Islet of Langerhans (tissue), 1 donor: ENCODE data around the gene CEACAM19.
A peak's percentile ranks its signal among the peaks of the same experiment; 100 is the strongest.
"Not testable (repeated sequence)": the region's sequence is repeated elsewhere in the genome, so short reads cannot be mapped to it uniquely, and the experiment has no call there.

Experiments used
- FAIRE-seq: peaks from one replicate; lab custom pipeline; 2011; peaks lifted over from hg19 to GRCh38; lab: Jason Lieb, UNC

The CEACAM19 gene

GRCh38 chr19:44646049-44646416 is 25.2 kb upstream of the CEACAM19 start:
- no peak for FAIRE-seq

- FAIRE-seq, result no peak
These were observed 24.1 kb upstream of the CEACAM19 start for GRCh38 chr19:44647144-44647543.

- FAIRE-seq, result no peak
These were observed 22.5 kb upstream of the CEACAM19 start for GRCh38 chr19:44648631-44649251.

- no peak for FAIRE-seq
These were observed 21.6 kb upstream of the CEACAM19 start for GRCh38 chr19:44649578-44650145.

- no peak for FAIRE-seq
These were observed 17.9 kb upstream of the CEACAM19 start for GRCh38 chr19:44653343-44653742.

GRCh38 chr19:44653977-44654774 is 17.1 kb upstream of the CEACAM19 start:
- FAIRE-seq, result peak; percentile 36

GRCh38 chr19:44657211-44657921 is 13.9 kb upstream of the CEACAM19 start:
- FAIRE-seq, result no peak

- no peak for FAIRE-seq
These were observed 13.1 kb upstream of the CEACAM19 start for GRCh38 chr19:44658069-44658733.

- FAIRE-seq, result no peak
These were observed 11.2 kb upstream of the CEACAM19 start for GRCh38 chr19:44660081-44660480.

- FAIRE-seq, result no peak
These were observed 10.1 kb upstream of the CEACAM19 start for GRCh38 chr19:44661205-44661604.

GRCh38 chr19:44661904-44662303 is 9.4 kb upstream of the CEACAM19 start:
- FAIRE-seq, result no peak

GRCh38 chr19:44662691-44663385 is 8.4 kb upstream of the CEACAM19 start:
- no peak for FAIRE-seq

GRCh38 chr19:44663996-44664395 is 7.3 kb upstream of the CEACAM19 start:
- FAIRE-seq, result no peak

GRCh38 chr19:44664976-44665375 is 6.3 kb upstream of the CEACAM19 start:
- no peak for FAIRE-seq

- no peak for FAIRE-seq
These were observed 4.3 kb upstream of the CEACAM19 start for GRCh38 chr19:44666852-44667556.

- no peak for FAIRE-seq
These were observed 2.1 kb upstream of the CEACAM19 start for GRCh38 chr19:44668985-44669764.

- not testable (repeated sequence) for FAIRE-seq
These were observed 1.3 kb upstream of the CEACAM19 start for GRCh38 chr19:44670027-44670426.

GRCh38 chr19:44672226-44672625 is 944 bp downstream of the CEACAM19 start:
- no peak for FAIRE-seq

- no peak for FAIRE-seq
These were observed 2.2 kb downstream of the CEACAM19 start for GRCh38 chr19:44673510-44673909.

- FAIRE-seq, result no peak
These were observed 4.2 kb downstream of the CEACAM19 start for GRCh38 chr19:44675521-44675920.
